GM18909 (cell line): Measurements from ENCODE around the gene TXNDC5.
"Not testable (repeated sequence)": the region's sequence is repeated elsewhere in the genome, so short reads cannot be mapped to it uniquely, and the experiment has no call there.

Experiments used
- ATAC-seq: cut with Tn5 transposase; IDR thresholded peaks from one replicate; pipeline ENCODE4 v1.9.1; 2021; ENCODE audit warnings: mild to moderate bottlenecking; ENCODE audit not compliant: unreplicated experiment, poor library complexity

Gene TXNDC5

GRCh38 chr6:7914991-7915789 is 4.6 kb upstream of the TXNDC5 start:
- no peak for ATAC-seq

DNA sequence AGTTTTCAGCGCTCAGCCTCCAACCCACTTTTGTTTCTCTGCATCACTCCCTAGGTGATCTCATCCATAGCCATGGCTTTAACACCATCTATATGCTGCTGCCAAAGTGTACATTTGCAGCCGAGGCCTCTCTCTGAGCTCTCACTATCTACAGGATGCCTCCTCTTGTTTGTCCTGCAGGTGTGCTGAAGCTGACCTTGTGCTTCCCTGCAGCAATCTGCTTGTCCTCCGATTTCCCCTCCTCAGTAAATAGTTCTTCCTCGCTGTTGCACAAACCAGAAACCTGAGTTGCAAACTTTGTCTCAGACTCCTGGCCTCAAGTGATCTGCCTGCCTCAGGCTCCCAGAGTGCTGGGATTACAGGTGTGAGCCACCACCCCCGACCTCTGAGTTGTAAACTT is 3.7 kb upstream of the TXNDC5 start:
- ATAC-seq, result no peak

DNA sequence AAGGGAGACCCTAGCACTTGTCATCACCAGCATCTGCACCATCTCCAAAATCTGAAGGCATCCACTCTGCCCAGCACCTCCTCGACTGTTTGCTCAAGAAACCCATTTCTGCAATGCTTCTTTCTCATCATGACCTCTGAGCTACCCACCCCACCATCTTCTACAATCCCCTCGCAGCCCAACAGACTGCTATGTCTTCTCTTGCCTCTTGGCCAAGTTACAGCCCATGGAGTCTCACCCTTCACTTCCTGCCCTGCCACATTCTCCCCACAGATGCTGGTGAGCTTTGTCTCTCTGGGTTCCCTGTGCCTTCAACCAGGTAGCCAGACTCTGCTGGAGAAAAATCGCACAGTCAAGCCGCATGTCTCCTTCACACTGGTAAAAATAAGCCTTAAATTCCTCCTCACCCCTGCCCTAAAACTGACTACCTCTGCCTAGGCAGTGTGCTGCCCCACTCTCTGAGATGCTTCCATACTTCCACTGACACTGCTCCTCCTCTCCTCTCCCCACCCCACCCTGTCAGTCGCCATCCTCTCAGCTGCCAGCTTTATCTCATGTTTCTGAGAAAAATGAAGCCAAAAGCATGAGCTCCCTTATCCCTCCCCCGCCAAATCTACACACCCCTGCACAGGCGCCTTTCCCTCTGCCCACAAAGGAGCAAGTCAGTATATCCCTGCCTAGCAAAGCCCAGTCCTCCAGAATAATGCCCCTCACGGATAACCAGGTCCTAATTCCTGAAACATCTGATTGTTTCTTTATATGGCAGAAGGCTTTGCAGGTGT is 2.3 kb upstream of the TXNDC5 start:
- ATAC-seq, result no peak

- no peak for ATAC-seq
Observed at GRCh38 chr6:7912024-7912423, 1.4 kb upstream of the TXNDC5 start.

GRCh38 chr6:7911345-7911725 is 747 bp upstream of the TXNDC5 start:
- ATAC-seq, result no peak

GRCh38 chr6:7910298-7910653 is 312 bp downstream of the TXNDC5 start:
- ATAC-seq, result peak; percentile 29

DNA sequence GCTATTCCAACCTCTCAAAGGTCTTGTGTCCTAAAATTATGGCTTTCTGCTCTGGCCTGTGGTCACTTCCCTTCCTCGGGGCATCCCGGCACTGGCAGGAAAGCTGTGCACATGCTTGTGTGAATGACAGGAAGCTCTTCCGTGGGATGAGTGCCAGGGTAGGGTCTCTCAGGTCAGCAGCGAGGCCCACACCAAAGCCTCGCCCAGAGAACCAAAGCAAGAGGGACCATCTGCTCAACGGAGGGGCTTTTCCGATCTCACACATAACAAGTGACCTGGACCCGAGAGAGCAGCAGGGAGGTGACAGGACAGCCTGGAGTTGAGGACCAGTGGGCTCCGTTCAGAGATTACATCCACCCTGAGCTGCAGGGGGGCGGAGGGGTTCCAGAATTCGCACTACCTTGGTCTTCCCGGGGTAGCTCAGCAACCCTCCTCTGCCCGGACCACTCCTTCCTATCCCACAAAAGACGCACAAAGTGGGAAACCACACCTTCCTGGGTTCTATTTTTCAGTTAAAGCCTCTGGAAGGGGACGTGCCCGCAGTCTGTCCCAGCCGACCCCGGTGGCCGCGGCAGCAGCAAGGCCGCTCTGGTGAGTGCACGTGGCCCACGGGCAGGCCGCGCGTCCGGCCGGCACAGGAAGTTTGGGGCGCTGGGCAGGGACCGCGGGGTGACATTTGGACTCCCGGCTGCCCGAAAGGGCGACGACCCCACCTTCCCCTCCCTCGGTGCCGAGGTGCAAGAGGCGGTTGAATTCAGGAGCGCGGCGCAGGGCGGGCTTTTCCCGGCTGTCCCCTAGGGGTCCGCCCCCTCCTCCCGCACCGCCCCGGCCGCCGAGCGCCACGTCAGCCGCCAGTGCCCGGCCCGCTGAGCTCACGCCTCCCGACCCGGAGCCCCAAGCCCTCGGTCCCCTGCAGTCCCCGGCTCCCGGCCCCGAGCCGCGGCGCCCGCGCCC is 988 bp downstream of the TXNDC5 start:
- ATAC-seq, result peak; percentile 27

DNA sequence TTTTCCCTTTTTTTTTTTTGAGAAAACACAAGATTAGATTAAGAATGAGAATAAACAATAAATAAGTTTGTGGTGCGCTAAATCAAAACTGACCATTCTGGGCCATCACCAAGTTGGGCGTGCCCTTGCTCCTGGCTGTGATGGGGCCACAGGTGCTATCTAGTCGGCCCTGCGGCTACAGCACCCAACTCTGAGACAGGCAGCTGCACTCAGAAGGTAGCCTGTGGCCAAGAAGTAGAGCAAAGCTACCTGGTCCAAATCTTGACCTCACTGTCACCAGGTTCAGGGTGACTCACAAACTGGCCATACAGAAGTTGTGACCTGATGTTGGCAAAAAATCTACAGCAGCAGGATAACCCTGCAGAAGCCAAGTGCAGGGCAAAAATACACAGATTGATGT is 3.4 kb downstream of the TXNDC5 start:
- ATAC-seq, result no peak

DNA sequence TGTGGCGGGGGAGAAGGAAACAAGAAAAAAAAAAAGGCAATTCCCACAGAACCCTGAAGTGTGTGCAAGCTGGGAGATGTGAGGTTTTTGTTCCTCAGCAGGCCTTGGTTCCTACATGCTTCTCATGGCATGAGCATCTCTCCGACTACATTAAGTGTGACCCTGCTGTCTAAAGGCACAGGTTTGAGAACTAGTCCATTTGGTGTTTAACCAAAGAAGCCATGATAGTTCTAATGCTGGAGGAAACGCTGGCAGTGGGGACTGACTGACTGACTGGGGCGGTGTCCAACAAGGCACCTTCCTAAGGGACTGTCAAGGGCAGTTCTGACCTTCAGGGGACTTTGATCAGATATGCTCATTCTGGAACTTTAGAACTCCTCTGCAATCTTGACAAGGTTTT is 3.8 kb downstream of the TXNDC5 start:
- ATAC-seq, result no peak

DNA sequence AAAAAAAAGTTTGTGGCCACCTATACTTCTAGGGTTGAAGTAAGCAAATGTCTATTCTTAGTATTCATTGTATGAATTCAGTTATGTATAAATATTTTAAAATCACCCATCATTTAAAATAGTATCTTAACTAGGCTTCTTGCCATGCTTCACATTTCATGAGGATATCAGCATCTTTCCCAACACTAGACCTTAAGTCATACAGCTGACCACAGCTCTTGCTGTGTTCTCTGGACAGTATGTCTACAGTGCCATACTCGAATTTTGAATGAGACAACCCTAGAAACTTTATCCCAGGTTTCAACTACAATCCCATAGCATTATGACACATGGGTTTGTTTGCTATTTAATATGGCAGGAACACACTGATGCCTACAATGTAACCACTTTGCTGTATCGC is 5.2 kb downstream of the TXNDC5 start:
- ATAC-seq, result no peak

DNA sequence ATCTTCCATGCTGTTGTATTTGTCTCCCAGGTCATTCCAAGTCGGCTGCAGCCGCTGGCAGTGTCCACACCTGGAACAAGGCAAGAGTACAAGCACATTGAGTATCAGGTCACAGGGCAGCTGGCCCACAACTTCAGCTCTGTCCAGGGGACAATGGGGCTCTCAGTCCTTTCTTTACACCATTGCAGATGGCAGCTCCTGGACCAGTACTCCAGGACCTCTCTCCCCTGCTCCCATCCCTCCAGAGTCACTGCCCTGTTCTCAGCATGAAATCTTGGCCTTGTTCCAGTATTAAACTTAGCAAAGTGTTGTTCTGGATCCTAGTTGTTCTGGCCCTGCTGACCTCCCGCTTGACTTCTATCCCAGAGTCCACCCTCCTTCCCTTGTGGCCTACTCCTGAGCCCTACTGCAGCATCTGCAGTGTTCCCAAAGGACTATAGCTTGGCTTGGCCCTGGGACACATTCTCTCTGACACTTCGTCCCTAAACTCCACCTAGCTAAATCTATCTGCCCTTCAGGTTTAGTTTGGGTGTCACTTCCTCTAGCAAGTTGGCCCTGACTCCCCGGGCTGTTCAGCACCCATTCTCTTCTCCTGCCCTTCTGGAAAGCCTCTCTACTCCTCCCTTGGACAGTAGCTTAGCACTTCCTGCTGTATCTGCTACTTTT is 5.8 kb downstream of the TXNDC5 start:
- ATAC-seq, result no peak

- ATAC-seq, result no peak
Observed at GRCh38 chr6:7903673-7904072, 6.9 kb downstream of the TXNDC5 start.

GRCh38 chr6:7902867-7903266 is 7.7 kb downstream of the TXNDC5 start:
- ATAC-seq, result no peak

GRCh38 chr6:7902221-7902620 is 8.4 kb downstream of the TXNDC5 start:
- no peak for ATAC-seq

DNA sequence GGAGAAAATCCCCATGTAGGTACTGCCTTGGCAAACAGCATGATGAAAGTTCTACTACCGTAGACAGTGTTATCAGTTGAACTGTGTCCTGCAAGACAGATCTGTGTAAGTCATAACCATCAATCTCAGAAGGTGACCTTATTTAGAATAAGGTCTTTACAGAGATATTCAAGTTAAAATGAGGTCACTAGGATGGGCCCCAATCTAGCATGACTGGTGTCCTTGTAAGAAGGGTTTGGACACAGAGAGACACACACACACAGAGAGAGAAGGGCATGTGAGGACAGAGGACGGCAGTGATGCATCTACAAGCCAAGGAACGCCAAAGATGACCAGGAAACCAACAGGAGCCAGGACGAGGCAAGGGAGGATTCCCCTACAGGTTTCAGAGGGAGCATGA is 8.8 kb downstream of the TXNDC5 start:
- ATAC-seq, result no peak

DNA sequence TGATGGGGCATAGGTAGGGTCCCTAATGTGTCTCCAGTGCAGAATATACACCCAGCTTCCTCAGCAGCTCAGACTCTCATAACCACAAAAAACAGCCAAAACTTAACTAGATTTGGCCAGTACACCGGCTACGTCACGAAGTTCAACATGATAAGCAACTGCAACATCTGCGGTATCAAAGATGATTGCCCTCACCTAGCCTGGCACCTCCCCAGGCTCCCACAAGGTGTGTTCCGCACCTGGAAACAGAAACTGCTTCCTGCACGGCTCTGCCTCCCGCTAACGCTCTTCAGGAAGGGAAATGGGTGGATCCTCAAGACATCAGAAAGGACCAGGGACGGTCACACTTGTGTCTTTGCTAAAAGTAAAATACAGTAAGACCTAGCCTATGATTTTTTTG is 9.5 kb downstream of the TXNDC5 start:
- ATAC-seq, result no peak

- no peak for ATAC-seq
Observed at GRCh38 chr6:7900621-7901020, 10.0 kb downstream of the TXNDC5 start.

- ATAC-seq, result no peak
Observed at GRCh38 chr6:7899889-7900213, 10.7 kb downstream of the TXNDC5 start.

GRCh38 chr6:7899101-7899888 is 11.3 kb downstream of the TXNDC5 start:
- ATAC-seq, result peak; percentile 69

- ATAC-seq, result not testable (repeated sequence)
Observed at GRCh38 chr6:7898193-7898586, 12.4 kb downstream of the TXNDC5 start.
